ENCODE results near the gene OR6Q1.
"Not testable (repeated sequence)": the region's sequence is repeated elsewhere in the genome, so short reads cannot be mapped to it uniquely, and the experiment has no call there.

Gene OR6Q1

DNA sequence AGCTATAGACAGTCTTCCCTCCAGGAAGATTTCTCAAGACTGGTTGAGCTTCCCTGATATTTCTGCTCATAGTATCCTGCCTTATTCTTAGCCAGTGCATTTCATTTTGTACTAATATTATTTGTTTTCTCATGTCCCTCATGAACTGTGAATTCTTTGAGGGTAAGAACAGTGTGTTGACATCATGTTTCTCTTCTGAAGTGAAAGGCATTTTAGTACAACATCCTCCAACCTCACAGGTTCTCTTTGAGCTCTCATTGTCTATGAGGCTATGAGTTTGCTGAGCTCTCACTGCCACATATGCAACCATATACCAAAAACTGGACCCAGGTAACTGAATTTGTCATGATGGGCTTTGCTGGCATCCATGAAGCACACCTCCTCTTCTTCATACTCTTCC, at the start of gene OR6Q1:
Gene OR6Q1 (plus strand): TSS at position 301 of the 400 bp plus-strand sequence. CDS start 0 bp downstream, at position 301.
- FAIRE-seq: no peak

DNA sequence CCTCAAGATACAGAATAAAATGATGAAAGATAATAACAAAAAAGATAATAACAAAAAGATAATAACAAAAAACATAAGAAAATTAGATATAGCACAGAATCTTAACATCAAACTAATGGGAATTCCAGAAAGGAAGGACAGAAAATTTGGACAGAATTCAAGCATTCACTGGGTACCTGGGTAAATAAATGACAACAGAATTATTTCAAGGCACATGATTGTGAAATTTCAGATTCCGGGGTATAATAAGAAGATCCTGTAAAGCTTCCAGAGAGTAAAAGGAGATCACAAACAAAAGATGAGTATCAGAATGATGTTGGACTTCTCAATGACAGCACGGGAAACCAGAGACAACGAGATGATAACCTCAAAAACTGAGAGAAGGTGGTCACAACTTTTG, 49.2 kb upstream of the OR6Q1 start:
- no peak for FAIRE-seq

GRCh38 chr11:57982776-57983175, 48.0 kb upstream of the OR6Q1 start:
- FAIRE-seq: no peak

DNA sequence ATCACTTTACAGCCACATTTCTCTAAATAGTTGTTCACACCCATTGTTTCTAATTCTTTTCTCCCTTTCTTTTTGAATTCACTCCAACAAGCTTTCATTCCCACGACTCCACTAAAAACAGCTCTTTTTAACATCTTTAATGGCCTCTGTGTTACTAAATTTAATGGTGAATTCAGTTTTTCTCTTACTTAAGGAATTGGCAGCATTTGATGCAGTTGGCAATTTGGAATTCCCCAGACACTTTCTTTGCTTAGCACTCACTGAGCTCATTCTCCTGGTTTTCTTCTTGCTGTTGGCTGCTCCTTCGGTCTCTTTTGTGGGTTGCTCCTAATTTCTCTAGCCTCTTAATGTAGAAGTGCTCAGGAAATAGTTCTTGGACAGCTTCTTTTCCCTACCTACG, 47.6 kb upstream of the OR6Q1 start:
- FAIRE-seq: no peak

DNA sequence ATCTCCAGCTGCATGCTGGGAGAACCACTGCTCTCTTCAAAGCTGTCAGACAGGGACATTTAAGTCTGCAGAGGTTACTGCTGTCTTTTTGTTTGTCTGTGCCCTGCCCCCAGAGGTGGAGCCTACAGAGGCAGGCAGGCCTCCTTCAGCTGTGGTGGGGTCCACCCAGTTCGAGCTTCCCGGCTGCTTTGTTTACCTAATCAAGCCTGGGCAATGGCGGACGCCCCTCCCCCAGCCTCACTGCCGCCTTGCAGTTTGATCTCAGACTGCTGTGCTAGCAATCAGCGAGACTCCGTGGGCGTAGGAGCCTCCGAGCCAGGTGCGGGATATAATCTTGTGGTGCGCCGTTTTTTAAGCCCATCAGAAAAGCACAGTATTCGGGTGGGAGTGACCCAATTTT, 31.2 kb upstream of the OR6Q1 start:
- FAIRE-seq: not testable (repeated sequence)

DNA sequence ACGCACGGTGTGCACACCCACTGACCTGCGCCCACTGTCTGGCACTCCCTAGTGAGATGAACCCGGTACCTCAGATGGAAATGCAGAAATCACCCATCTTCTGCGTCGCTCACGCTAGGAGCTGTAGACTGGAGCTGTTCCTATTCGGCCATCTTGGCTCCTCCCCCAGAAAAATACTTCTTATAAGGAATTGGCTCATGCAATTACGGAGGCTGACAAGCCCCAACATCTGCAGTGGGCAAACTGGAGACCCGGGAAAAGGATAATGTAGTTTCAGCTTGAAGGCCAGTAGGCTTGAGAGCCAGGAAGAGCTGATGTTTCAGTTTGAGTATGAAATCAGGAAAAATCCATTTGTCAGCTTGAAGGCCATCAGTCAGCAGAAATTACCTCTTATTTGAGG, 30.7 kb upstream of the OR6Q1 start:
- FAIRE-seq: not testable (repeated sequence)

GRCh38 chr11:58000699-58001098, 30.1 kb upstream of the OR6Q1 start:
- no peak for FAIRE-seq

GRCh38 chr11:58003036-58003435, 27.7 kb upstream of the OR6Q1 start:
- no peak for FAIRE-seq

GRCh38 chr11:58003591-58003990, 27.2 kb upstream of the OR6Q1 start:
- FAIRE-seq: no peak

- no peak for FAIRE-seq
Observed at GRCh38 chr11:58004664-58005063, 26.1 kb upstream of the OR6Q1 start.

DNA sequence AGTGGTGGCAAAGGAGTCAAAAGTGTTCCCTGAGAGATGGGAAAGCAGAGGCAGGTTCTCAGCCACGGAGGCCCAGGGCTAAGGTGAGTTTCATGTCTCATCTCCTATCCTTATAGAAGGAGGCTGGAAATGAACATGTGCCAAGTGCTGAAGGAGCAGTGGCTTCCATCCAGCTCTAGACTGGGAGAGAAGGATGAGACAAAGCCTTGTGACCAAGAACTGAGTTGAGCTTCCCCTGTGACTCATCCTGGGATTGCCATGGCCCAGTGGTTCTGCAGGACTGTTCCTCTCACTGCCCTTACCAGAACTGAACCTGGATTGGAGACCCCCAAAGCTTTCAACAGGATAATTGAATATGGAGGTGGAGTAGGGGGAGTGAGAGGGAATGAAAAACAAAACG, 23.8 kb upstream of the OR6Q1 start:
- FAIRE-seq: no peak

GRCh38 chr11:58011771-58012170, 19.0 kb upstream of the OR6Q1 start:
- no peak for FAIRE-seq

DNA sequence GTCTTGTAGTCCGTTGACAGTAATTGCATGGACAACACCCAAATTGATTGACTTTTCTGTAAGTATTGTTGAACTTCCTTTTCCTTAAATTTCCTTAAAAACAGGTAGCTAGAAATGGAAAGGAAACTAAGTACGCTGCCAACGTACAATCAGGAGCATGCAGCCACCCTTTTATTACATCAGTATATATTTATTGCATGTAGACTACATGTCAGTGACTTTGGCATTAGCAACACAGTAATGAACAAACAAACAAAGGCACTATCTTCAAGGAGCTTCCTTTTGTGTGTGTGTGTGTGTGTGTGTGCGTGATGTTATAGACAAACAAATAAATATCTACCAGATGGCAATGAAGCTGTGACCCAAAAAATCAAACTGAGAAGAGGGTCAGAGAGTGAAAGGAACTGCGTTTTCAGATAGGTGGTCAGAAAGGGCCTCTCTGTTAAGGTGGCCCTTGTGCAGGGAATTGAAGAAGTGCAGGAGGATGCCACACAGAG, 7.3 kb upstream of the OR6Q1 start, which contains the start of gene OR9Q1:
Gene OR9Q1 (plus strand): TSS at position 447 of the 497 bp plus-strand sequence. CDS start 155,564 bp downstream, outside the sequence.
- FAIRE-seq: no peak

DNA sequence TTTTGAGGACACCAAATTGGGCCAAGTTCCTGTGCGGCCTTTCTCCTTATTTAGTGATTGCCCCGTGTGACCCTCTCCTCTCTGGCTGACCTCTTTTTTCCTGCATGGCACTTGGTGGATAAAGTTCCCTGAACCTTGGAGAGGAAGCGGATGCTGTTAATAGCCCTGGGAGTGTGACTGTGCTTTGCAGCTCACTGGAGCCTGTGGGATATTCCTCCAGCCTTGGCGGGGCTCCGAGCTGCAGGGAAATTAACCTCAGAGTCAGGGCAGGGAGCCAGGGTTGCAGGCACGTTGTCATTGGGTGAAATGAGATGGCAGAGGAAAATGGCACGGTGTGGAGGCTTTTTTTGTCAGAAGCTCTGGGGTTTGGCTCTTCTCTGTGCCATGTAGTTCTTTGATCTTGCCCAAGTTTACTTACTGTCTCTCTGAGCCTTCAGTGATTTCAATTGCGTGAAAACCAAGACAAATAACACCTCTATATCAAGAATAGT, 6.1 kb upstream of the OR6Q1 start:
- FAIRE-seq: no peak

- no peak for FAIRE-seq
Observed at GRCh38 chr11:58027341-58027740, 3.4 kb upstream of the OR6Q1 start.

DNA sequence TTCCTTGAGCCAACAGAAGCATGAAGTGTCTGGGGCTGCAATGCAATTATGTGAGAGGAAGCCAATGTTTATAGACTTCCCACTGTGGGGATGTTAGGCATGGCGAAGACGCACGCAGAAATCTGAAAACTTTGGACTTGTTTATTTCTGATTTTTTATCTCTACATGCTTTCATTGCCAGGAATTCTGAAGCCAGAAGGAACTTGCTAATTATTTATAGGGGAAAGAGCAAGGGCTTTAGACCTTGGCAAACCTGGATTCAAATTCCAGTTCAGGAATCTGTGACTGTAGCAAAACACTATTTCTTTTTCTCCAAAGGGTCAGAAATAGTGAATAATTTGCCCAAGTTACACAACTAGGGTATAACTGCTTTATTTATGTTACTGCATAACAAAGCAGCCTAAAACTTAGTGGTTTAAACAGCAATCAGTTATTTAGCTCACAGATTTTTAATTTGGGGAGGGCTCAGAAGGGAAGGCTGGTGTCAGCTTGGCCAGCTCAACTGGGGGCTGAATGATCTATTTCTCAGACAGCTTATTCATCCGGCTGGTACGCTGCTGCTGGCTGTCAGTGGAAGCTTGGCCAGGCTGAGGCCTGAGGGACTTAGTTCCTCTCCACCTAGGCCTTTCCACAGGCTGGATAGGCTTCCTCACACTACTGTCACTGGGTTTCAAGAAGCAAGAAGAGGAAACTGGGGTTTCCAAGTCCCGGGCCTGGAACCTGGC, 1.9 kb upstream of the OR6Q1 start:
- no peak for FAIRE-seq

- no peak for FAIRE-seq
Observed at GRCh38 chr11:58034471-58034870, 3.7 kb downstream of the OR6Q1 start.

DNA sequence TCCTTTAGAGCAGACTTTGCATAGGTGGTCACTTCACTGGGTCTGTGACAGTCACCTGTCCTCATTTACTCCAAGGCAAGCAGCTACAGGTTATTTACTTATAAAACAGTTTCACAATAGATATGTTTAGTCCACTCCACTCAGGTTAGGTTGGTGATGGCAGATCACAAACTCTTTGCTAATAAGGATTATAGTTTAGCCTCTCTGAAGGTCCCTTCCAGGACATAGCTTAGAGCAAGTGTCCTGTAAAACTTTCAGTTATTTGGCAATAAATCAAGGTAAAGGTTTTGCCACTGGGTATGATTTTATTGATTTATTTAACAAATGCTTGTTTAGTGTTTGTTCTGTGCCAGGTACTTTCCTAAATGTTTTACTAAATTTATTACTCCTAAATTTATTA, 8.8 kb downstream of the OR6Q1 start:
- FAIRE-seq: no peak

- no peak for FAIRE-seq
Observed at GRCh38 chr11:58043379-58043778, 12.6 kb downstream of the OR6Q1 start.

DNA sequence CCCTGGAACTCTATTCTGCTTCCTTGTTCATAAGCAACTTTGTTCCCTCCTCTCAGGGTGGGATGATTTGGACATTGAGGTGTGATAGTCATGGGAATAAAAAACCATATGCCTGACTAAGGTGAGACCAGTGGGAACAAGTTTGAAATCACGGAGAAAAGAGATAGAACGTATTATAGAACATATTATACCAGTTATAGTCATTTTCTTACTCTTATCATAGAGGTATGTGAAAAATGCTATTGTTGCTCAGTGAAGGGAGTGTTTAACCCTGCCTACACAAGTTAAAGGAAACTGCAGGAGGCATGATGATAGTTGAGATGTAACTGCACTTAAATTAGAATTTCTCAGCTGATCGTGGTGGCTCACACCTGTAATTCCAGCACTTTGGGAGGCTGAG, 15.5 kb downstream of the OR6Q1 start:
- no peak for FAIRE-seq

- FAIRE-seq: no peak
Observed at GRCh38 chr11:58047818-58048217, 17.1 kb downstream of the OR6Q1 start.

DNA sequence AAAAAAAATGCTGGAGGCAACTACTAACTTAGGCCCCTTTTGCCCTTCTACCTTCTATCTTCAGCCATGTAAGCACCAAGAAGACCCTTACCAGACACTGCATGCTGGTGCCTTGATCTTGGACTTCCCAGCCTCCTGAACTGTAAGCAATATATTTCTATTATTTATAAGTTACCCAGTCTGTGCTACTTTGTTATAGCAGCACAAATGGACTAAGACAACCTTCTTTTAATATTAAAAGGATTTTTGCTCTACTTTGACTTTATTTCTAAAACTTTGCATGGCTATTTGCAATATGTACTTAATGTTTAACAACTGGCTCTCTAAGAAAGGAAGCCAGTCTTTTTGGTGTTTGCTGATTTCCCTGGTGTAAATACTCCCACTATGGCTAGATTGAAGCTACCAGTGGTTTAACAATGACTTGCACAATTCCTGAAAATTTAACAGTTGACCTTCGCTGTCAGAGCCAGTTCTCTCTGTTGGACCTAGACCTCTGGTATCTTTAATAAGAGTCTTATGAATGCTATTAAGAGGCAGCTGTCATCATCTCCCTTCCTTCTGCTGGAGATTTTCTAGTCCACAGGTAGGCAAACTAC, 25.2 kb downstream of the OR6Q1 start:
- no peak for FAIRE-seq

DNA sequence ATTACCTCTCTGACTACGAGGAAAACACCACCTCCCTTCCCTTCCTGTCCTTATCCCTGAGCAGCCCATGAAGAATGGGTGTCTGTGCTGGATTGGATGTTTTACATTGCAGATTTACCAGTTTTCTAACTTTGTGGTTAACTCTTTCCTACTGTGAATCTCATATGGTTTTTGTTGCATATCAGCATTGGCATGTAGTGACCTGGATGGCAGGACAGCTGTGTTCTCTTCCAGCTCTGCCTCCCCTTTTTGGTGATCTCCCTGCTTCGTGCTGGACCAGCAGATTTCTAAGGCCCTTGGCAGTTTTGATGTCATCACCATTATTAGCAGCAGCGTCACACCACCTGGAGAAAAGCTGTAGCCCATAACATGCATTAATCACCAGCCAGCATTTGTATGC, 26.7 kb downstream of the OR6Q1 start:
- FAIRE-seq: no peak

DNA sequence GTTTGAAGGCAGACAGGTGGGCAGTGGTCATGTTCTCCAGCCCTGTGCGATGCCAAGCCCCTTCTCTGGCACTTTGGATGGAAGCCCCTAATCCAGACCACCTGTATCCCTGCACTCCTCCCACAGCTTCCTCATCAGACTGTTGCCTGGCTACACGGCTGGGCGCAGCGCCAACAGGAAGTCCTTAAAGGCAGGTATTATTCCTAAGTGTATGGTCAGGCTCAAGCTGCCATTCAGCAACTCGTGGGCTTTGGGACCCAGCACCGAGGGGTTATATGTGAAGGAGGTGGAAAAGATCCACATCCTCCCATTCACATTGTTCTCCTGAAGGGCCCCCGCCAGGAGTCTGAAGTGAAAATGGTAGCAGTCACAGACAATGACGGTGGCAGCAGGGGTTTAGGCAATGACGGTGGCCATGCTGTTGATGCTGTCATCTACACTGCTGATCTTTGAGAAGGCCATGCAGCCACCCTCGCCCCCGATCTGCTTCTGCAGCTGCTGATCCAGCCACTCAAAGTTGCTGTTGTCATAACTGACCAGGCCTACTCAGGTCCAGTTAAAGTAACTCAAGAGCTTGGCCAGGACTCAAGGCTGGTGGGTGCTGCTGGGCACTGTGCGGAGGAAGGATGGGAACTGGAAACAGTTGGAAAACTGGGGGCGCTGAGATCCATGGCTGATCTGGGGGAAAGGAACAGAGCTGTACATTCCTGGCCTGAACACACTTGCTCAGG, 27.7 kb downstream of the OR6Q1 start:
- no peak for FAIRE-seq

Measured in islet of Langerhans (tissue), 1 donor.